HG03045 (cell line): ENCODE measurements around the gene GAGE10.
A peak's percentile ranks its signal among the peaks of the same experiment; 100 is the strongest.

Source experiments
- ATAC-seq: cut with Tn5 transposase; IDR thresholded peaks from one replicate; pipeline ENCODE4 v1.9.1; 2021; ENCODE audit warnings: mild to moderate bottlenecking, moderate library complexity; ENCODE audit not compliant: unreplicated experiment

Gene GAGE10

GRCh38 chrX:49303346-49303745 is at the start of gene GAGE10:
Gene GAGE10 (plus strand): TSS chrX:49303646. CDS start chrX:49304860, 1,214 bp downstream.
- ATAC-seq, result no peak

GRCh38 chrX:49254639-49255038 is 48.8 kb upstream of the GAGE10 start:
- no peak for ATAC-seq

- no peak for ATAC-seq
Observed at GRCh38 chrX:49256268-49256995, 47.0 kb upstream of the GAGE10 start.

GRCh38 chrX:49257074-49257790 is 46.2 kb upstream of the GAGE10 start:
- no peak for ATAC-seq

- ATAC-seq, result no peak
Observed at GRCh38 chrX:49257846-49258748, 45.3 kb upstream of the GAGE10 start.

GRCh38 chrX:49258749-49259124 is 44.7 kb upstream of the GAGE10 start:
- ATAC-seq, result no peak

- no peak for ATAC-seq
Observed at GRCh38 chrX:49260221-49260985, 43.0 kb upstream of the GAGE10 start.

- ATAC-seq, result no peak
Observed at GRCh38 chrX:49262603-49263002, 40.8 kb upstream of the GAGE10 start.

GRCh38 chrX:49263631-49264030 is 39.8 kb upstream of the GAGE10 start:
- no peak for ATAC-seq

GRCh38 chrX:49264460-49264859 is 39.0 kb upstream of the GAGE10 start, which contains the start of gene FOXP3:
Gene FOXP3 (minus strand): TSS chrX:49264710. CDS start chrX:49258505, 6,205 bp downstream.
- ATAC-seq, result no peak

GRCh38 chrX:49266523-49267445 is 36.7 kb upstream of the GAGE10 start:
- no peak for ATAC-seq

GRCh38 chrX:49268702-49269009 is 34.8 kb upstream of the GAGE10 start:
- ATAC-seq, result no peak

- peak; percentile 90 for ATAC-seq
Observed at GRCh38 chrX:49269010-49269766, 34.3 kb upstream of the GAGE10 start.

GRCh38 chrX:49269767-49270248 is 33.6 kb upstream of the GAGE10 start, which contains the start of gene PPP1R3F:
Gene PPP1R3F (plus strand): TSS chrX:49269793. CDS start chrX:49269870, 77 bp downstream.
- ATAC-seq, result peak; percentile 21

- ATAC-seq, result no peak
Observed at GRCh38 chrX:49270249-49270921, 33.1 kb upstream of the GAGE10 start.

- no peak for ATAC-seq
Observed at GRCh38 chrX:49271341-49271740, 32.1 kb upstream of the GAGE10 start.

GRCh38 chrX:49272421-49272820 is 31.0 kb upstream of the GAGE10 start:
- no peak for ATAC-seq

- ATAC-seq, result no peak
Observed at GRCh38 chrX:49273181-49273727, 30.2 kb upstream of the GAGE10 start.
